Measurements from ENCODE around the gene FANCI. TPM values are rescaled to one million over a fixed set of nuclear protein-coding genes. Genes with fewer than 3 reads are reported as not detected.

FANCI gene
- total and polyA plus RNA-seq, 2 donors: 4.3 to 31.5 TPM

Small RNAs within 50 kb of the gene (small RNA-seq; reads per million reads assigned to genes)
- not detected for gene MIR6766

Other genes with a start within 250 kb of the FANCI start
- gene ABHD2, start 155.5 kb upstream of the FANCI start, total RNA-seq: 41.0 TPM
- gene ABHD2, start 155.5 kb upstream of the FANCI start, polyA plus RNA-seq: 16.0 TPM
- gene RLBP1, start 22.4 kb upstream of the FANCI start, total RNA-seq: not detected
- not detected for gene RLBP1, start 22.4 kb upstream of the FANCI start, polyA plus RNA-seq
- gene POLG, start 90.8 kb downstream of the FANCI start, total RNA-seq: 31.1 TPM
- gene POLG, start 90.8 kb downstream of the FANCI start, polyA plus RNA-seq: 33.2 TPM